GM23338 (cell line): ENCODE measurements around the gene EXOC2. TPM values are rescaled to one million over a fixed set of nuclear protein-coding genes. Genes with fewer than 3 reads are reported as not detected.

Source experiments
- ATAC-seq: fragments of 200-7000 bp; cut with Tn5 transposase; 3 replicates; pipeline ENCODE4 v1.9.1; 2020
- DNase-seq: peaks from one replicate; pipeline ENCODE4 v3.0.0-alpha.2; 2015; ENCODE audit warnings: low spot score
- H2AFZ ChIP-seq: fragments of 200-600 bp; sonication (generic); 2 replicates; pipeline ENCODE4 v1.8.0; 2016; ENCODE audit warnings: antibody characterized with exemption, mild to moderate bottlenecking, moderate library complexity
- H3F3A ChIP-seq: fragments of 200-600 bp; sonication (generic); replicated peaks from 2 replicates; pipeline ENCODE4 v1.8.0; 2017; ENCODE audit warnings: antibody characterized with exemption, mixed run types, low read depth
- H3K27ac ChIP-seq: fragments of 200-600 bp; sonication (generic); 2 replicates; pipeline ENCODE4 v1.6.1; 2016; ENCODE audit warnings: low read depth
- H3K27me3 ChIP-seq: fragments of 200-600 bp; sonication (generic); 2 replicates; pipeline ENCODE4 v1.8.0; 2016; ENCODE audit warnings: mild to moderate bottlenecking, mixed run types, moderate library complexity; ENCODE audit not compliant: insufficient read depth
- H3K36me3 ChIP-seq: fragments of 200-600 bp; sonication (generic); 2 replicates; pipeline ENCODE4 v1.8.0; 2016; ENCODE audit warnings: mild to moderate bottlenecking; ENCODE audit not compliant: insufficient read depth
- H3K4me1 ChIP-seq: fragments of 200-600 bp; sonication (generic); 2 replicates; pipeline ENCODE4 v1.8.0; 2016; ENCODE audit warnings: mild to moderate bottlenecking, moderate library complexity; ENCODE audit not compliant: insufficient read depth
- H3K4me2 ChIP-seq: fragments of 200-600 bp; sonication (generic); 2 replicates; pipeline ENCODE4 v1.7.1; 2017; ENCODE audit warnings: mixed run types
- H3K4me3 ChIP-seq: fragments of 200-600 bp; sonication (generic); 2 replicates; pipeline ENCODE4 v1.6.1; 2016; ENCODE audit warnings: mixed run types
- H3K79me2 ChIP-seq: fragments of 200-600 bp; sonication (generic); replicated peaks from 2 replicates; pipeline ENCODE4 v1.8.0; 2017; ENCODE audit warnings: mild to moderate bottlenecking; ENCODE audit not compliant: insufficient read depth
- H3K9me2 ChIP-seq: fragments of 200-600 bp; sonication (generic); 2 replicates; pipeline ENCODE4 v1.8.0; 2017; ENCODE audit not compliant: insufficient read depth
- H4K20me1 ChIP-seq: fragments of 200-600 bp; sonication (generic); replicated peaks from 2 replicates; pipeline ENCODE4 v1.8.0; 2017; ENCODE audit warnings: mild to moderate bottlenecking; ENCODE audit not compliant: insufficient read depth
- H3K27ac Mint-ChIP-seq: 2 replicates; pipeline ENCODE4 v1.8.0; 2020; ENCODE audit warnings: inconsistent platforms, mild to moderate bottlenecking, moderate library complexity, mixed read lengths
- H3K27me3 Mint-ChIP-seq: 3 replicates; pipeline ENCODE4 v1.8.0; 2022; ENCODE audit warnings: low read depth, mild to moderate bottlenecking, moderate library complexity, mixed read lengths, inconsistent platforms; ENCODE audit not compliant: insufficient read depth, poor library complexity
- H3K36me3 Mint-ChIP-seq: 3 replicates; pipeline ENCODE4 v1.8.0; 2021; ENCODE audit warnings: low read depth, mild to moderate bottlenecking, inconsistent platforms, moderate library complexity, mixed read lengths
- H3K4me1 Mint-ChIP-seq: 3 replicates; pipeline ENCODE4 v1.8.0; 2020; ENCODE audit warnings: mild to moderate bottlenecking, inconsistent platforms, mixed read lengths
- H3K4me3 Mint-ChIP-seq: 3 replicates; pipeline ENCODE4 v1.8.0; 2021; ENCODE audit warnings: moderate library complexity, mild to moderate bottlenecking, inconsistent platforms, mixed read lengths
- H3K9me3 Mint-ChIP-seq: 3 replicates; pipeline ENCODE4 v1.8.0; 2020; ENCODE audit warnings: moderate library complexity, mild to moderate bottlenecking, inconsistent platforms, mixed read lengths
- CREB1 ChIP-seq: fragments of 250-450 bp; sonication (Bioruptor Pico); IDR thresholded peaks from 2 replicates; pipeline ENCODE4 v1.5.0; 2020; ENCODE audit warnings: low read depth, mild to moderate bottlenecking, moderate library complexity
- EZH2phosphoT487 ChIP-seq: fragments of 200-600 bp; sonication (generic); IDR thresholded peaks from one replicate; pipeline ENCODE4 v1.8.1; 2018; ENCODE audit warnings: antibody characterized with exemption; ENCODE audit not compliant: unreplicated experiment
- JUNB ChIP-seq: IDR thresholded peaks from one replicate; pipeline ENCODE4 v1.6.1; 2016; ENCODE audit warnings: antibody characterized with exemption; ENCODE audit not compliant: unreplicated experiment
- STAT1 ChIP-seq: IDR thresholded peaks from one replicate; pipeline ENCODE4 v1.6.1; 2016; ENCODE audit warnings: antibody characterized with exemption; ENCODE audit not compliant: unreplicated experiment
- ZNF114 ChIP-seq: fragments of 250-450 bp; sonication (Bioruptor Pico); IDR thresholded peaks from 2 replicates; pipeline ENCODE4 v1.5.0; 2020; ENCODE audit warnings: mild to moderate bottlenecking, moderate library complexity
- polyA plus RNA-seq: library from polyadenylated mRNA; unstranded; fragments of >200 nt; fragmentation: Nextera tagmentation; extraction: Ambion mirVana; gene quantifications from 2 replicates; pipeline ENCODE4 v1.2.1, GENCODE V29; 2016
- total RNA-seq: library from RNA; depleted of rRNA; stranded (reverse); fragments of >200 nt; shearing (Covaris generic); gene quantifications from 2 replicates; pipeline ENCODE4 v1.2.3, GENCODE V29; 2014
- TF ChIP-seq, protein P1 (sequence below): IDR thresholded peaks from 2 replicates; pipeline ENCODE4 v1.6.1; 2016; ENCODE audit warnings: antibody characterized with exemption
- TF ChIP-seq, protein P2 (sequence below): fragments of 250-450 bp; sonication (Bioruptor Pico); IDR thresholded peaks from 2 replicates; pipeline ENCODE4 v1.5.0; 2020; ENCODE audit warnings: mild to moderate bottlenecking, moderate library complexity

EXOC2 gene
- total and polyA plus RNA-seq, 2 experiments from 2014 or later, result 28.7 to 93.6 TPM

DNA sequence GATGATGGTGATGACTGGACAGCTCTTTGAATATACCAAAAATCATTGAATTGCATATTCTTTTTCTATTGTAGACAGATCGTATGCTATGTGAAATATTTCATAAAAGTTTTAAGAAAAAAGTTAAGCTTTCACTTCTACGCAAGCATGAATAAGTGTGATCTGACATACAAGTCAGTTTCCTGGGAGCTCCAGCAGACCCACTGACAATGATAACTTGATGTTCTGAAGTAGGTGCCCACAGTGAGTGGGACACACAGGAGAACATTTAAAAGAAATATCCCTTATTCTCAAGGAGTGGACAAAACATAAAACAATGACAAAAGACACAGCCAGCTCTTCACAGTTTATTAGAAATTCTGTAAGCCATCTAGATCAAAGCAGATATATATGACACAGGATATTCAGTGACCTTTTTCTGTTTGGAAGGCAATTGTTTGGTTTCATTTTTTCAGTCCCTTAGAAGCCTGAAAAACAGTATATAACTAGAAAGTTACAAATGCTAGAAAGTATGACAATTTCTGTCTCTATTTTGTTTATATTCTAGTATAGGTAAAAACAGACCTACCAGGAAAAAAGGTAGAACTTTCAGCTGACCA is 200.0 kb downstream of the EXOC2 start:
- Histone ChIP-seq H3K36me3 (peaks cover 22% of the 10 kb centered on the region), H3K4me1 (no peaks in the 10 kb centered on the region), H3F3A (no peaks in the 10 kb centered on the region), H3K9me2 (no peaks in the 10 kb centered on the region), H3K4me3 (no peak overlapping the region), H3K27me3 (no peaks in the 10 kb centered on the region), H3K27ac (no peak overlapping the region), H3K79me2 (no peaks in the 10 kb centered on the region), H4K20me1 (0 out of 2 replicates have a peak, but pooled peaks cover 6% of the 10 kb centered on the region), H3K4me2 (no peak overlapping the region), H2AFZ (no peak overlapping the region)
- no peak for TF ChIP-seq STAT1
- no peak for TF ChIP-seq CREB1 (CRISPR knock-in tag)
- TF ChIP-seq ZNF114 (CRISPR knock-in tag), result no peak
- TF ChIP-seq JUNB, result no peak
- TF ChIP-seq, protein P1, sequence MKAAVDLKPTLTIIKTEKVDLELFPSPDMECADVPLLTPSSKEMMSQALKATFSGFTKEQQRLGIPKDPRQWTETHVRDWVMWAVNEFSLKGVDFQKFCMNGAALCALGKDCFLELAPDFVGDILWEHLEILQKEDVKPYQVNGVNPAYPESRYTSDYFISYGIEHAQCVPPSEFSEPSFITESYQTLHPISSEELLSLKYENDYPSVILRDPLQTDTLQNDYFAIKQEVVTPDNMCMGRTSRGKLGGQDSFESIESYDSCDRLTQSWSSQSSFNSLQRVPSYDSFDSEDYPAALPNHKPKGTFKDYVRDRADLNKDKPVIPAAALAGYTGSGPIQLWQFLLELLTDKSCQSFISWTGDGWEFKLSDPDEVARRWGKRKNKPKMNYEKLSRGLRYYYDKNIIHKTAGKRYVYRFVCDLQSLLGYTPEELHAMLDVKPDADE, result no peak
- TF ChIP-seq EZH2phosphoT487, result no peak
- TF ChIP-seq, protein P2, sequence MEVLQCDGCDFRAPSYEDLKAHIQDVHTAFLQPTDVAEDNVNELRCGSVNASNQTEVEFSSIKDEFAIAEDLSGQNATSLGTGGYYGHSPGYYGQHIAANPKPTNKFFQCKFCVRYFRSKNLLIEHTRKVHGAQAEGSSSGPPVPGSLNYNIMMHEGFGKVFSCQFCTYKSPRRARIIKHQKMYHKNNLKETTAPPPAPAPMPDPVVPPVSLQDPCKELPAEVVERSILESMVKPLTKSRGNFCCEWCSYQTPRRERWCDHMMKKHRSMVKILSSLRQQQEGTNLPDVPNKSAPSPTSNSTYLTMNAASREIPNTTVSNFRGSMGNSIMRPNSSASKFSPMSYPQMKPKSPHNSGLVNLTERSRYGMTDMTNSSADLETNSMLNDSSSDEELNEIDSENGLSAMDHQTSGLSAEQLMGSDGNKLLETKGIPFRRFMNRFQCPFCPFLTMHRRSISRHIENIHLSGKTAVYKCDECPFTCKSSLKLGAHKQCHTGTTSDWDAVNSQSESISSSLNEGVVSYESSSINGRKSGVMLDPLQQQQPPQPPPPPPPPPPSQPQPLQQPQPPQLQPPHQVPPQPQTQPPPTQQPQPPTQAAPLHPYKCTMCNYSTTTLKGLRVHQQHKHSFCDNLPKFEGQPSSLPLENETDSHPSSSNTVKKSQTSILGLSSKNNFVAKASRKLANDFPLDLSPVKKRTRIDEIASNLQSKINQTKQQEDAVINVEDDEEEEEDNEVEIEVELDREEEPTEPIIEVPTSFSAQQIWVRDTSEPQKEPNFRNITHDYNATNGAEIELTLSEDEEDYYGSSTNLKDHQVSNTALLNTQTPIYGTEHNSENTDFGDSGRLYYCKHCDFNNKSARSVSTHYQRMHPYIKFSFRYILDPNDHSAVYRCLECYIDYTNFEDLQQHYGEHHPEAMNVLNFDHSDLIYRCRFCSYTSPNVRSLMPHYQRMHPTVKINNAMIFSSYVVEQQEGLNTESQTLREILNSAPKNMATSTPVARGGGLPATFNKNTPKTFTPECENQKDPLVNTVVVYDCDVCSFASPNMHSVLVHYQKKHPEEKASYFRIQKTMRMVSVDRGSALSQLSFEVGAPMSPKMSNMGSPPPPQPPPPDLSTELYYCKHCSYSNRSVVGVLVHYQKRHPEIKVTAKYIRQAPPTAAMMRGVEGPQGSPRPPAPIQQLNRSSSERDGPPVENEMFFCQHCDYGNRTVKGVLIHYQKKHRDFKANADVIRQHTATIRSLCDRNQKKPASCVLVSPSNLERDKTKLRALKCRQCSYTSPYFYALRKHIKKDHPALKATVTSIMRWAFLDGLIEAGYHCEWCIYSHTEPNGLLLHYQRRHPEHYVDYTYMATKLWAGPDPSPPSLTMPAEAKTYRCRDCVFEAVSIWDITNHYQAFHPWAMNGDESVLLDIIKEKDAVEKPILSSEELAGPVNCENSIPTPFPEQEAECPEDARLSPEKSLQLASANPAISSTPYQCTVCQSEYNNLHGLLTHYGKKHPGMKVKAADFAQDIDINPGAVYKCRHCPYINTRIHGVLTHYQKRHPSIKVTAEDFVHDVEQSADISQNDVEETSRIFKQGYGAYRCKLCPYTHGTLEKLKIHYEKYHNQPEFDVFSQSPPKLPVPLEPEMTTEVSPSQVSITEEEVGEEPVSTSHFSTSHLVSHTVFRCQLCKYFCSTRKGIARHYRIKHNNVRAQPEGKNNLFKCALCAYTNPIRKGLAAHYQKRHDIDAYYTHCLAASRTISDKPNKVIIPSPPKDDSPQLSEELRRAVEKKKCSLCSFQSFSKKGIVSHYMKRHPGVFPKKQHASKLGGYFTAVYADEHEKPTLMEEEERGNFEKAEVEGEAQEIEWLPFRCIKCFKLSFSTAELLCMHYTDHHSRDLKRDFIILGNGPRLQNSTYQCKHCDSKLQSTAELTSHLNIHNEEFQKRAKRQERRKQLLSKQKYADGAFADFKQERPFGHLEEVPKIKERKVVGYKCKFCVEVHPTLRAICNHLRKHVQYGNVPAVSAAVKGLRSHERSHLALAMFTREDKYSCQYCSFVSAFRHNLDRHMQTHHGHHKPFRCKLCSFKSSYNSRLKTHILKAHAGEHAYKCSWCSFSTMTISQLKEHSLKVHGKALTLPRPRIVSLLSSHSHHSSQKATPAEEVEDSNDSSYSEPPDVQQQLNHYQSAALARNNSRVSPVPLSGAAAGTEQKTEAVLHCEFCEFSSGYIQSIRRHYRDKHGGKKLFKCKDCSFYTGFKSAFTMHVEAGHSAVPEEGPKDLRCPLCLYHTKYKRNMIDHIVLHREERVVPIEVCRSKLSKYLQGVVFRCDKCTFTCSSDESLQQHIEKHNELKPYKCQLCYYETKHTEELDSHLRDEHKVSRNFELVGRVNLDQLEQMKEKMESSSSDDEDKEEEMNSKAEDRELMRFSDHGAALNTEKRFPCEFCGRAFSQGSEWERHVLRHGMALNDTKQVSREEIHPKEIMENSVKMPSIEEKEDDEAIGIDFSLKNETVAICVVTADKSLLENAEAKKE (CRISPR knock-in tag), result no peak
- H3K36me3 Mint-ChIP-seq, result peaks cover 53% of the 10 kb centered on the region
- no peak overlapping the region for H3K27ac Mint-ChIP-seq
- DNase-seq (no peak), ATAC-seq (no peak)
- H3K4me1 Mint-ChIP-seq, result no peaks in the 10 kb centered on the region
- H3K27me3 Mint-ChIP-seq, result no peaks in the 10 kb centered on the region
- H3K9me3 Mint-ChIP-seq, result no peaks in the 10 kb centered on the region
- H3K4me3 Mint-ChIP-seq, result no peak overlapping the region
